OCI-LY3 (cell line): ENCODE results near the gene TMEM205.

Experiments
- H2AFZ ChIP-seq: fragments of 200-600, 300-600 bp; shearing (Covaris generic); 2 replicates; pipeline ENCODE4 v1.6.0; 2014; ENCODE audit warnings: antibody characterized with exemption, low read depth, low read length
- H3K27ac ChIP-seq: fragments of 200-600, 300-600 bp; sonication (generic); 2 replicates; pipeline ENCODE4 v1.5.1; 2014; ENCODE audit warnings: mild to moderate bottlenecking, low read length, moderate library complexity, mixed read lengths
- H3K27me3 ChIP-seq: fragments of 200-600, 300-600 bp; sonication (generic); 2 replicates; pipeline ENCODE4 v1.6.1; 2014; ENCODE audit warnings: low read depth, low read length, mixed read lengths
- H3K36me3 ChIP-seq: fragments of 200-600, 300-600 bp; sonication (generic); replicated peaks from 2 replicates; pipeline ENCODE3; 2014; ENCODE audit warnings: low read depth, low read length, mixed read lengths
- H3K4me1 ChIP-seq: fragments of 300-600, 200-600 bp; sonication (generic); 2 replicates; pipeline ENCODE4 v1.6.1; 2014; ENCODE audit warnings: low read length, mixed read lengths
- H3K4me2 ChIP-seq: fragments of 200-600, 300-600 bp; sonication (generic); 2 replicates; pipeline ENCODE4 v1.6.1; 2014; ENCODE audit warnings: low read length, mixed read lengths
- H3K4me3 ChIP-seq: fragments of 300-600, 200-600 bp; sonication (generic); 2 replicates; pipeline ENCODE4 v1.5.1; 2014; ENCODE audit warnings: antibody characterized with exemption, mild to moderate bottlenecking, low read length, moderate library complexity
- H3K79me2 ChIP-seq: fragments of 300-600, 200-600 bp; shearing (Covaris generic); 2 replicates; pipeline ENCODE4 v1.6.1; 2014; ENCODE audit warnings: mild to moderate bottlenecking, low read length, mixed read lengths
- H3K9ac ChIP-seq: fragments of 300-600, 200-600 bp; shearing (Covaris generic); 2 replicates; pipeline ENCODE4 v1.6.0; 2014; ENCODE audit warnings: mild to moderate bottlenecking, low read length, moderate library complexity
- H3K9me3 ChIP-seq: fragments of 200-600, 300-600 bp; shearing (Covaris generic); 2 replicates; pipeline ENCODE4 v1.6.1; 2014; ENCODE audit warnings: low read length, mixed read lengths; ENCODE audit not compliant: insufficient read depth
- H4K20me1 ChIP-seq: fragments of 200-600, 300-600 bp; sonication (generic); 2 replicates; pipeline ENCODE4 v1.6.1; 2016; ENCODE audit warnings: low read length, mixed read lengths; ENCODE audit not compliant: insufficient read depth
- CTCF ChIP-seq: fragments of 200-600, 300-600 bp; sonication (generic); IDR thresholded peaks from 2 replicates; pipeline ENCODE4 v1.5.1; 2014; ENCODE audit warnings: antibody characterized with exemption, low read length, low read depth
- EZH2phosphoT487 ChIP-seq: fragments of 200-600 bp; shearing (Covaris generic); IDR thresholded peaks from 2 replicates; pipeline ENCODE4 v1.6.1; 2018; ENCODE audit warnings: antibody characterized with exemption, mixed run types, low read depth

Gene TMEM205

GRCh38 chr19:11339254-11340098 is 6.6 kb downstream of the TMEM205 start, which contains the start of gene RAB3D:
TSS of gene RAB3D (minus strand) at chr19:11339657. CDS start at chr19:11337399, 2,258 bp downstream.
- Histone ChIP-seq H3K4me2 (peak within 1 kb of the TSS; percentile 76), H3K9me3 (no peaks in the 10 kb centered on the region), H2AFZ (peak within 1 kb of the TSS; percentile 72), H3K79me2 (no peaks in the 10 kb centered on the region), H3K4me1 (peaks cover 3% of the 10 kb centered on the region), H3K4me3 (peak within 1 kb of the TSS; percentile 82), H3K27ac (no peak within 1 kb of the TSS), H3K27me3 (no peaks in the 10 kb centered on the region), H3K36me3 (peaks cover 14% of the 10 kb centered on the region), H4K20me1 (no peaks in the 10 kb centered on the region), H3K9ac (peak within 1 kb of the TSS; percentile 74)
- TF ChIP-seq EZH2phosphoT487 (no peak), CTCF (no peak)

DNA sequence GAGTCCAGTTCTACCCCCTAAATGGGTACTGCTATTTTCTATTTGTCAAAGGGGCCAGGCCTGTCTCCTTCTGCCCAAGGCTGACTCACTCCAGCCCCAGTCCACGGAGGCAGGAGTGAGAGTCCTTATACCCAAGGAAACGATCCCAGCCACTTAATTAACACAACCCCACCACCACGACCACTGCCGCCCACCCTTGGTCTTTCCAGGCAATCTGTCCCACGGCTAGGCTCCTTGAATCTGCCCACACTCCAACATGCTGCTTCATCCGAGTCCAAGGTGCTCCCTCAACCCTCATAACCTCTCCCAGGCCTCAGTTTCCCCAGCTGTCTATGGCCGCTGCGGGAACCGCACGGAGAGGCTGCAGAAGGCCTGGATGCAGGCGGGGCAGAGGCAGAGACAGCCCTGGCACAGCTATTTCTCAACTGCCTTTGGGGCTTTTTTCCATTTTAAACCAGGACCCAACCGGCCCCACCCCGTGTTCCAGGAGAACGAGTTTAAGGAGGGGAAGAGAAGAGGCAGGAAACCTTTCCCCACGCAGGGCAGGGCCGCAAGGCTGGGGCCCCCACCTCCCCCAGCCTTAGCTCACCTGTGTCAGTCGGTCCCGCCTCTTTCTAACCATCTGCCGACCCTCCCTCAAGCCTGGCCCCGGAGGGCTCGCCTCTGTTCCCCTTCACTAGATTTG is 7.4 kb downstream of the TMEM205 start:
- H3K9ac ChIP-seq = peak overlapping the region; percentile 74
- H3K4me1 ChIP-seq = peaks cover 3% of the 10 kb centered on the region
- TF ChIP-seq CTCF = no peak
- no peak for TF ChIP-seq EZH2phosphoT487
- no peak overlapping the region for H3K27ac ChIP-seq
- no peaks in the 10 kb centered on the region for H3K79me2 ChIP-seq
- no peaks in the 10 kb centered on the region for H4K20me1 ChIP-seq
- H3K4me3 ChIP-seq = peak overlapping the region; percentile 82
- H3K36me3 ChIP-seq = peaks cover 14% of the 10 kb centered on the region
- H2AFZ ChIP-seq = peak overlapping the region; percentile 69; the same call in 1 of the 2 replicates
- H3K27me3 ChIP-seq = no peaks in the 10 kb centered on the region
- H3K4me2 ChIP-seq = peak overlapping the region; percentile 76
- no peaks in the 10 kb centered on the region for H3K9me3 ChIP-seq

GRCh38 chr19:11338121-11338520 is 7.9 kb downstream of the TMEM205 start:
- no peak overlapping the region for H3K4me2 ChIP-seq
- no peaks in the 10 kb centered on the region for H4K20me1 ChIP-seq
- H3K79me2 ChIP-seq = no peaks in the 10 kb centered on the region
- no peak overlapping the region for H3K4me3 ChIP-seq
- H3K4me1 ChIP-seq = peaks cover 3% of the 10 kb centered on the region
- peaks cover 14% of the 10 kb centered on the region for H3K36me3 ChIP-seq
- H2AFZ ChIP-seq = no peak overlapping the region
- H3K27me3 ChIP-seq = no peaks in the 10 kb centered on the region
- no peak overlapping the region for H3K27ac ChIP-seq
- no peak for TF ChIP-seq CTCF
- TF ChIP-seq EZH2phosphoT487 = no peak
- no peak overlapping the region for H3K9ac ChIP-seq
- H3K9me3 ChIP-seq = no peaks in the 10 kb centered on the region

GRCh38 chr19:11337080-11337479 is 9.0 kb downstream of the TMEM205 start:
- TF ChIP-seq CTCF (no peak), EZH2phosphoT487 (no peak)
- Histone ChIP-seq H3K79me2 (no peaks in the 10 kb centered on the region), H2AFZ (no peak overlapping the region), H4K20me1 (no peaks in the 10 kb centered on the region), H3K27me3 (no peaks in the 10 kb centered on the region), H3K9ac (no peak overlapping the region), H3K4me1 (peaks cover 3% of the 10 kb centered on the region), H3K9me3 (no peaks in the 10 kb centered on the region), H3K27ac (no peak overlapping the region), H3K4me2 (no peak overlapping the region), H3K4me3 (no peak overlapping the region), H3K36me3 (peaks cover 16% of the 10 kb centered on the region)
